ENCODE data around the gene TMEM151A. TPM values are rescaled to one million over a fixed set of nuclear protein-coding genes. Genes with fewer than 3 reads are reported as not detected.

The TMEM151A gene
- total RNA-seq, 4 donors from 2014 or later: 0.27 to 0.35 TPM; not detected in 2

DNA sequence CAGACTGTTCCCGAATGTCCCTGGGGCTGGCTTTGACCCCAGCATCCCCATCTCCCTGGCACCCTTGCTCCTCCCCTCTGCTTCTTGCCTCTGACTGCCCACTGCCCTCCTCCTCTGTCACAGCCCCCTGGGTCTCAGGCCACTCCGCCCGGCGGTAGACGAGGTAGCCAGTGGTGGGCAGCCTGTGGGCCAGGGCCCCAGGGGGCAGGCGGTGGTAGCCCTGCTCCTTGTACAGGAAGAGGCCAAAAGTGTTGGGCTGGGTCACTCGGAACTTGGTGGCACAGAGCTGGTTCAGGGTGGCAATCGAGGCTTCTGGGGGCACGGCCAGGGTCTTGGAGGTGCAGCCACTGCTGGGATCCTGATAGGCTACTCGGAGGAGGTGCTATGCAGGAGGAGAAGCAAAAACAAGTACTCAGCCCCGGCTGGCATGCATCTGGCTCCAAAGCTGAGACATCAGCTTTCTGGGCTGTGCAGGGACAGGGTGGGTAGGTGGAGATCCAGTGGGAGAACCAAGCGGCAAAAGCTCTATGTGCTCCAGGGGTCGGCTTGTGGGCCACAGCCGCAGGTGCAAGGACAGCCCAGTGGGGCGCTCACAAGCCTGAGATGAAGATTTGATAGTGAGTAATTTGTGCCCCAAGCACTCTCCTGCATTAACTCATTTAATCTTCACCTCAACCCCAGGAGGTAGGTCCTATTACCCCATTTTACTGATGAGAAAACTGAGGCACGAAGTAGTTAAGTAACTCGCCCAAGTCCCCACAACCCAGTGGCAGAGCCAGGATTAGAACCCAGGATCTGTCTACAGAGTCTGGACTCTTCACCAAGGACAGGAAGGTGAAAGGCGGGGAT is 40.9 kb downstream of the TMEM151A start:
- H3K27ac ChIP-seq: no peak overlapping the region
- H3K4me3 ChIP-seq: no peak overlapping the region
- no peak for TF ChIP-seq POLR2A (IDR thresholded peaks at IDR 0.05)
- TF ChIP-seq, protein P1, sequence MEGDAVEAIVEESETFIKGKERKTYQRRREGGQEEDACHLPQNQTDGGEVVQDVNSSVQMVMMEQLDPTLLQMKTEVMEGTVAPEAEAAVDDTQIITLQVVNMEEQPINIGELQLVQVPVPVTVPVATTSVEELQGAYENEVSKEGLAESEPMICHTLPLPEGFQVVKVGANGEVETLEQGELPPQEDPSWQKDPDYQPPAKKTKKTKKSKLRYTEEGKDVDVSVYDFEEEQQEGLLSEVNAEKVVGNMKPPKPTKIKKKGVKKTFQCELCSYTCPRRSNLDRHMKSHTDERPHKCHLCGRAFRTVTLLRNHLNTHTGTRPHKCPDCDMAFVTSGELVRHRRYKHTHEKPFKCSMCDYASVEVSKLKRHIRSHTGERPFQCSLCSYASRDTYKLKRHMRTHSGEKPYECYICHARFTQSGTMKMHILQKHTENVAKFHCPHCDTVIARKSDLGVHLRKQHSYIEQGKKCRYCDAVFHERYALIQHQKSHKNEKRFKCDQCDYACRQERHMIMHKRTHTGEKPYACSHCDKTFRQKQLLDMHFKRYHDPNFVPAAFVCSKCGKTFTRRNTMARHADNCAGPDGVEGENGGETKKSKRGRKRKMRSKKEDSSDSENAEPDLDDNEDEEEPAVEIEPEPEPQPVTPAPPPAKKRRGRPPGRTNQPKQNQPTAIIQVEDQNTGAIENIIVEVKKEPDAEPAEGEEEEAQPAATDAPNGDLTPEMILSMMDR (IDR thresholded peaks at IDR 0.05): no peak
- peaks cover 9 to 43% (median 19%) of the 10 kb centered on the region in 4 donors for H3K4me1 ChIP-seq
- H3K27me3 ChIP-seq: no peaks in the 10 kb centered on the region
- no peaks in the 10 kb centered on the region for H3K9me3 ChIP-seq
- DNase-seq: no peak
- H3K36me3 ChIP-seq: peaks cover 0 to 33% (median 0%) of the 10 kb centered on the region in 3 donors

DNA sequence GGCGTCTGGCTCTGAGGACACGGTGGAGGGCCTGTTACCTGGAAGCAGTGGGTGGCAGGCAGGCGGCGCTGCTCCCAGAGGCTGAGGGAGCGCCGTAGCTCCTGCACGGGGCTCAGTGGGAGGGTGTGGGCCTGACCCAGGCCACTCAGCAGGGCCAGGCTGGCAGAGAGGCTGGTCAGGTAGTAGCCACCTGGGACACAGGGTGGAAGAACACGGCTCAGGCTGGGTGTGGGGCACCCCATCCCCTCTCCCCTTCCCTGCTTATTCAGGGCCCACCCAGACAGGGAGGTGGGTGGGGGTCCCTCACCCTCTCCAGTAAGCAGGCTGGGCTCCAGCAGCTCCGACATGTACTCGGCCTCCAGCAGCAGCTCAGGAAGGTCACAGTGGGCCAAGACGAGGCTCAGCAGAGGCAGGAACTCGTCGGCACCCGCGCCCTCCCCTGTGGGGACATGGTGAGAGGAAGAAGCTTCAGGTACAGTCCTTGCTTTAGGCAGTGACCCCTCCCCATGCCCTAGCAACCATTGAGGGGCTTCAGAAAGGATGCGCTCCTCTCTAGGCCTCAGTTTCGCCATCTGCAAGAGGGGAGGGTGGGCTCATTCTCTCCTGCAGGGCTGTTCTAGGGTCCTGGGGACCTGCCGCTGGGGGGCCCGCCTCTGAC is 41.7 kb downstream of the TMEM151A start:
- H3K27ac ChIP-seq: no peak overlapping the region
- H3K27me3 ChIP-seq: no peaks in the 10 kb centered on the region
- H3K4me3 ChIP-seq: no peak overlapping the region
- no peak for DNase-seq
- H3K36me3 ChIP-seq: peaks cover 0 to 38% (median 0%) of the 10 kb centered on the region in 3 donors
- no peaks in the 10 kb centered on the region for H3K9me3 ChIP-seq
- peaks cover 5 to 35% (median 19%) of the 10 kb centered on the region in 4 donors for H3K4me1 ChIP-seq
- no peak for TF ChIP-seq POLR2A (IDR thresholded peaks at IDR 0.05)
- TF ChIP-seq, protein P1 (IDR thresholded peaks at IDR 0.05): no peak

DNA sequence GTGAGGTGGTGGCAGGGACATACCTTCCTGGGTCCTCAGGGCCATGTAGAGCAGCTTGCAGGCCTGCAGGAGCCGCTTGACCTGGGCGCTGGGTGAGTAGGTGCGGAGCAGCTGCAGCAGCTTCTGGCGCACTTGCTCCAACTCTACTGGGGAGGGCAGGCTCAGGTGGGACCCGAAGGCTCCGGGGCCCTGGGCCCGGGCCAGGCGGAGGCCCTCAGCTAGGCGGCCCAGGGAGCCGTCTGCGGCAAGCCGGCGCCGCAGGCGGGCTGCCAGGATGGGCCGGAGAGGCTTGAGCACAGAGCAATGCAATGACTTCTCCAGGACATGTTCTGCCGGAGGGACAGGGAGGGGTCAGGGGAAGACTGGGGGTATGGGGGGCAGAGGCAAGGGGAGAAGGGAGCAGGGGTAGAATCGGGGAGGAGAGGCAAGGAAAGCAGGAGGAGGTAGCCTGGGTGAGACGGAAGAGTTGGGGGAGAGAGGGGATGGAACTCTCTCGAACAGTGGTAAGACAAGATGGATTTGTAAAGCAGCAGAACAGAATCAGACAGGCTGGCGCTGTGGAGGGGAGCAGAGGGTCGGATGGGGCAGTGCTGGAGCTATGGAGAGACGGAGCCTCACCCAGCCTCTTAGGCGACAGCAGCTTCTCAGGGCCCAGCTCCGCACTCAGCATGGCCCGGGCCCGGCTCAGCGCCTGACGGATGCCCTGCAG is 42.4 kb downstream of the TMEM151A start:
- no peak for DNase-seq
- H3K27ac ChIP-seq: no peak overlapping the region
- no peaks in the 10 kb centered on the region for H3K9me3 ChIP-seq
- no peaks in the 10 kb centered on the region for H3K27me3 ChIP-seq
- peaks cover 0 to 45% (median 0%) of the 10 kb centered on the region in 3 donors for H3K36me3 ChIP-seq
- TF ChIP-seq POLR2A (IDR thresholded peaks at IDR 0.05): no peak
- TF ChIP-seq, protein P1 (IDR thresholded peaks at IDR 0.05): no peak
- peaks cover 5 to 31% (median 19%) of the 10 kb centered on the region in 4 donors for H3K4me1 ChIP-seq
- no peak overlapping the region for H3K4me3 ChIP-seq

DNA sequence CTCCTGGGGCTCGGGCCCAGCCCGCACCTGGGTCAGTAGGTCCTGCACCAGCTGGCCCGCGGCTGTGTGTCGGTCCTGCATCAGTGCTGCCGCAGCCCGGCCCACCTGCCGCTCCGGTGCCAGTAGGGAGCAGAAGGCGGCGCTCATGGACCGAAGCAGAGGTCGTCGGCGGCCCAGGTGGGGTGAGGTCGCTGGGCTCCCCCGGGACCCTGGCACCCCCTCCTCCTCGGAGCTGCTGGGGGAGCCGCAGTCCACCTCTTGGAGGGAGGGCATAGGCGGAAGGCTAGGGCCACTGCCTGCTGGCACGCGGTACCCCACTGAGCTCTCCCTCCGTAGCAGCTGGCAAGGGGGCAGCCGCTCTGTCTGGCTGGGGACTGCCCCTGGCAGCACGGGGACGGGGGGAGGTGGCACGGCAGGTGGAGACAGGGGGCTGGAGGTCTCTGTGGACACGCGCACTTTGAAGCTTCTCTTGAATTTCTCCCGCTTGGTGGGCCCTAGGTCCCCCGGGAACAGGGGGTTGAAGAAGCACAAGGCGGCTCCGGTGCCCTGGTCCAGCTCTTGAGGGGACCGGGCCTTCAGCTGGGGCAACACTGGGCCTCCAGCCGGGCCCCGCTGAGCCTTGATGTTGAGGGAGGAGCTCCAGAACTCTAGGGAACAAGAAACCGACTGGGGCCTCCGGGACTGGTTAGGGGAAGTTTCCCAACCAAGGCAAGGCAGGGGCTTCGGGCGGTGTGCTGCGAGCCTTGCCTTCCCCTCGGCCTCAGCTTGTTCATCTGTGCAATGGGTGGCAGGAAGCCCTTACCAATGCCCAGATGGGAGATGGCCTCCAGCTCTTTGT is 43.1 kb downstream of the TMEM151A start:
- no peak for TF ChIP-seq POLR2A (IDR thresholded peaks at IDR 0.05)
- TF ChIP-seq, protein P1 (IDR thresholded peaks at IDR 0.05): no peak
- DNase-seq: no peak
- Histone ChIP-seq H3K9me3 (no peaks in the 10 kb centered on the region), H3K36me3 (peaks cover 0 to 53% (median 0%) of the 10 kb centered on the region in 3 donors), H3K27ac (peak overlapping the region in 2 of 4 donors; percentile 67 to 72), H3K4me3 (peak overlapping the region in 3 of 4 donors; percentile 42 to 92 (median 76)), H3K27me3 (no peaks in the 10 kb centered on the region), H3K4me1 (peaks cover 5 to 31% (median 19%) of the 10 kb centered on the region in 4 donors)

All from Peyer's patch (tissue), 4 donors.